ENCODE results near the gene ERVK3-1. TPM values are rescaled to one million over a fixed set of nuclear protein-coding genes. Genes with fewer than 3 reads are reported as not detected.
A peak's percentile ranks its signal among the peaks of the same experiment; 100 is the strongest.

The ERVK3-1 gene
- polyA plus RNA-seq, 2 of the 4 experiments (the other 2 are of a cell fraction) = 109 to 142 TPM

DNA sequence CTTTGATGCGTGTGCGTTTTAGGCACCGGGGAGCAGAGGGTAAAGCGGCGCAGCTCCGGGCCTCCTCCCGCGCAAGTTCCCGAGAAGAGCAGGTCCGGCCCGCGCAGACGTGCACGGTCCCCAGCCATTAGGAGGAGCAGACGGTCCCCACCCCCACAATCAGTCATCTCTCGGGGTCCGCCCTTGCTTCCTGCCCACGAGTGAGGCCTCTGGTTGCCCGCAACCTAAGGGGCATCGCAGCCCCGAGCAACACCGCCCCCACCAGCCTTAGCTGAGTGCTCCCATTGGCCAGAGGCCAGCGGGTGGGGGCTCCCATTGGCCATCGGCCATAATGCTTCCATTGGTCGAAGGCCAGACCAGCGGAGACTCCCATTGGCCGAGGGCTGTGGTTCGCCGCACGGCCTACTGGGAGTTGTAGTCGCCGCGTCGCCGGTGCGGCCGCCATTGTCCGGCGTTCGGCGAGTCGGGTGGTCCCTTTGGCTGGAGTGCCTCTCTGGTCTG, 26.6 kb upstream of the ERVK3-1 start, which contains the start of gene ZNF8 (continued):
- peak; percentile 85 for TF ChIP-seq RFX5 (IDR thresholded peaks at IDR 0.05)
- no peak for TF ChIP-seq NR3C1 (IDR thresholded peaks at IDR 0.05)
- TF ChIP-seq, protein P1, sequence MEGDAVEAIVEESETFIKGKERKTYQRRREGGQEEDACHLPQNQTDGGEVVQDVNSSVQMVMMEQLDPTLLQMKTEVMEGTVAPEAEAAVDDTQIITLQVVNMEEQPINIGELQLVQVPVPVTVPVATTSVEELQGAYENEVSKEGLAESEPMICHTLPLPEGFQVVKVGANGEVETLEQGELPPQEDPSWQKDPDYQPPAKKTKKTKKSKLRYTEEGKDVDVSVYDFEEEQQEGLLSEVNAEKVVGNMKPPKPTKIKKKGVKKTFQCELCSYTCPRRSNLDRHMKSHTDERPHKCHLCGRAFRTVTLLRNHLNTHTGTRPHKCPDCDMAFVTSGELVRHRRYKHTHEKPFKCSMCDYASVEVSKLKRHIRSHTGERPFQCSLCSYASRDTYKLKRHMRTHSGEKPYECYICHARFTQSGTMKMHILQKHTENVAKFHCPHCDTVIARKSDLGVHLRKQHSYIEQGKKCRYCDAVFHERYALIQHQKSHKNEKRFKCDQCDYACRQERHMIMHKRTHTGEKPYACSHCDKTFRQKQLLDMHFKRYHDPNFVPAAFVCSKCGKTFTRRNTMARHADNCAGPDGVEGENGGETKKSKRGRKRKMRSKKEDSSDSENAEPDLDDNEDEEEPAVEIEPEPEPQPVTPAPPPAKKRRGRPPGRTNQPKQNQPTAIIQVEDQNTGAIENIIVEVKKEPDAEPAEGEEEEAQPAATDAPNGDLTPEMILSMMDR (IDR thresholded peaks at IDR 0.05) = no peak
- TF ChIP-seq, protein P2, sequence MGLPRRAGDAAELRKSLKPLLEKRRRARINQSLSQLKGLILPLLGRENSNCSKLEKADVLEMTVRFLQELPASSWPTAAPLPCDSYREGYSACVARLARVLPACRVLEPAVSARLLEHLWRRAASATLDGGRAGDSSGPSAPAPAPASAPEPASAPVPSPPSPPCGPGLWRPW (IDR thresholded peaks at IDR 0.05) = no peak
- TF ChIP-seq, protein P3, sequence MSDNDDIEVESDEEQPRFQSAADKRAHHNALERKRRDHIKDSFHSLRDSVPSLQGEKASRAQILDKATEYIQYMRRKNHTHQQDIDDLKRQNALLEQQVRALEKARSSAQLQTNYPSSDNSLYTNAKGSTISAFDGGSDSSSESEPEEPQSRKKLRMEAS (IDR thresholded peaks at IDR 0.05) = peak; percentile 76
- TF ChIP-seq, protein P4, sequence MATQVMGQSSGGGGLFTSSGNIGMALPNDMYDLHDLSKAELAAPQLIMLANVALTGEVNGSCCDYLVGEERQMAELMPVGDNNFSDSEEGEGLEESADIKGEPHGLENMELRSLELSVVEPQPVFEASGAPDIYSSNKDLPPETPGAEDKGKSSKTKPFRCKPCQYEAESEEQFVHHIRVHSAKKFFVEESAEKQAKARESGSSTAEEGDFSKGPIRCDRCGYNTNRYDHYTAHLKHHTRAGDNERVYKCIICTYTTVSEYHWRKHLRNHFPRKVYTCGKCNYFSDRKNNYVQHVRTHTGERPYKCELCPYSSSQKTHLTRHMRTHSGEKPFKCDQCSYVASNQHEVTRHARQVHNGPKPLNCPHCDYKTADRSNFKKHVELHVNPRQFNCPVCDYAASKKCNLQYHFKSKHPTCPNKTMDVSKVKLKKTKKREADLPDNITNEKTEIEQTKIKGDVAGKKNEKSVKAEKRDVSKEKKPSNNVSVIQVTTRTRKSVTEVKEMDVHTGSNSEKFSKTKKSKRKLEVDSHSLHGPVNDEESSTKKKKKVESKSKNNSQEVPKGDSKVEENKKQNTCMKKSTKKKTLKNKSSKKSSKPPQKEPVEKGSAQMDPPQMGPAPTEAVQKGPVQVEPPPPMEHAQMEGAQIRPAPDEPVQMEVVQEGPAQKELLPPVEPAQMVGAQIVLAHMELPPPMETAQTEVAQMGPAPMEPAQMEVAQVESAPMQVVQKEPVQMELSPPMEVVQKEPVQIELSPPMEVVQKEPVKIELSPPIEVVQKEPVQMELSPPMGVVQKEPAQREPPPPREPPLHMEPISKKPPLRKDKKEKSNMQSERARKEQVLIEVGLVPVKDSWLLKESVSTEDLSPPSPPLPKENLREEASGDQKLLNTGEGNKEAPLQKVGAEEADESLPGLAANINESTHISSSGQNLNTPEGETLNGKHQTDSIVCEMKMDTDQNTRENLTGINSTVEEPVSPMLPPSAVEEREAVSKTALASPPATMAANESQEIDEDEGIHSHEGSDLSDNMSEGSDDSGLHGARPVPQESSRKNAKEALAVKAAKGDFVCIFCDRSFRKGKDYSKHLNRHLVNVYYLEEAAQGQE (IDR thresholded peaks at IDR 0.05) = peak; percentile 41
- TF ChIP-seq FOSL2 (IDR thresholded peaks at IDR 0.05) = no peak
- 0 out of 2 replicates have a peak, but pooled peaks have one; percentile 41 for TF ChIP-seq FOSL2 (CRISPR knock-in tag; IDR thresholded peaks at IDR 0.05)

DNA sequence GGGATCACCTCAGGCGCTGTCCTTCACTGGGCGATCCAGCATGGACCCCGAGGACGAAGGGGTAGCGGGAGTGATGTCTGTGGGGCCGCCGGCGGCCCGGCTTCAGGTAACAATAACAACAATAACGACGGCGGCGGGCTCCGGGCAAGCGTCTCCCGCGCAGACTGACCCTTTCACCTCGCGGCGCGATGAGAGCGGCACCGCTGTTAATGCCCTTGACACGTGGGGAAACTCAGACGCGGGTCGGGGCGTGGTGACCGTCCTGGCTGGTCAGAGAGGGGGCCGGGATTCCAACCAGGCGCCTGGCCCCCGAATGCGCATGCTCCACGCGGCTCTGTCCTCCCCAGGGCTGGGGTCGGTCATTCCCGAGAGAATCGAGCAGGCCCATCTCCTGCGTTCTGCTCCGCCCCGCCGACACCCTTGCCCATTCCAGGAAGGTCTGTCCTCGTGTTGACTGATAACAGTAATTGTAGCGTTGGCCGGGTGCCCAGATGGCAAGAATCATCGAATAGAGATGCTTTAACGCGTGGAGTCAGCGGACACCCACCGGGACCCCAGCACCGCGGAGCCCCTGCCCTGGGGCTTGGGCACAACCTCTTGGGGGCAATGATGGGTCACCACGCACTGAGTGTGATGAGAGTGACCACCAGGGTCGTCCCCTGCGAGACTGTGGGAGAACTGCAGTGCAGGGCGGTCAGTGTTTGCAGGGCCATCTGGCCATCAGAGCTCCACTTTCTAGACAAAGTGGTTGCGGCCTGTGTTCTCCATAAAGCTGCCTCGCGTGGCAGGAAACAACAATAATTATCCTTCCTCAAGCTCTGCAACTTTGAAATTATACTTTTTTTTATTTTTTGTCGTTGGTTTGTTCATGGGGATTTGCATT, 25.9 kb upstream of the ERVK3-1 start:
- H3K27ac ChIP-seq = peak overlapping the region; percentile 89 to 92
- WGBS (ENCODE audit: missing lambda C conversion rate) = 16% methylated on average over 37 of the region's 60 CpGs
- ChIA-PET POLR2A (interaction anchor here (1.0 to 2.0 kb wide), 6 partner anchors 9 to 102 kb away, joined by 3 to 15 read pairs (median 5); partner anchors contain the start of genes ZNF274, ZNF497, ZNF544 and ZSCAN22), CTCF (interaction anchor here (0.6 to 1.2 kb wide), 2 partner anchors 15 to 19 kb away, joined by 3 to 4 read pairs; no protein-coding TSS in a partner anchor)
- peak overlapping the region; percentile 85 for H3K4me3 ChIP-seq
- peak; percentile 71 to 76 for DNase-seq (ENCODE audit: low read depth in 1 of 2, low spot score in 1 of 2)
- no peak for FAIRE-seq
- peak; percentile 72 to 78 for ATAC-seq
- H3K4me2 ChIP-seq = peak overlapping the region; percentile 91
- H3K4me1 ChIP-seq = no peaks in the 10 kb centered on the region
- peak; percentile 9 to 15; a peak in 2 of 5 replicates for TF ChIP-seq JUN (IDR thresholded peaks at IDR 0.05)
- no peak for TF ChIP-seq HEYL (CRISPR knock-in tag; IDR thresholded peaks at IDR 0.05)
- TF ChIP-seq, protein P3 (IDR thresholded peaks at IDR 0.05) = peak; percentile 51
- TF ChIP-seq CEBPB (IDR thresholded peaks at IDR 0.05) = no peak
- TF ChIP-seq POLR2A (IDR thresholded peaks at IDR 0.05; ENCODE audit: low read length) = peak; percentile 34; the same call in 1 of the 2 replicates
- TF ChIP-seq, protein P5, sequence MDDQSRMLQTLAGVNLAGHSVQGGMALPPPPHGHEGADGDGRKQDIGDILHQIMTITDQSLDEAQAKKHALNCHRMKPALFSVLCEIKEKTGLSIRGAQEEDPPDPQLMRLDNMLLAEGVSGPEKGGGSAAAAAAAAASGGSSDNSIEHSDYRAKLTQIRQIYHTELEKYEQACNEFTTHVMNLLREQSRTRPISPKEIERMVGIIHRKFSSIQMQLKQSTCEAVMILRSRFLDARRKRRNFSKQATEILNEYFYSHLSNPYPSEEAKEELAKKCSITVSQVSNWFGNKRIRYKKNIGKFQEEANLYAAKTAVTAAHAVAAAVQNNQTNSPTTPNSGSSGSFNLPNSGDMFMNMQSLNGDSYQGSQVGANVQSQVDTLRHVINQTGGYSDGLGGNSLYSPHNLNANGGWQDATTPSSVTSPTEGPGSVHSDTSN (IDR thresholded peaks at IDR 0.05) = no peak
- TF ChIP-seq, protein P6, sequence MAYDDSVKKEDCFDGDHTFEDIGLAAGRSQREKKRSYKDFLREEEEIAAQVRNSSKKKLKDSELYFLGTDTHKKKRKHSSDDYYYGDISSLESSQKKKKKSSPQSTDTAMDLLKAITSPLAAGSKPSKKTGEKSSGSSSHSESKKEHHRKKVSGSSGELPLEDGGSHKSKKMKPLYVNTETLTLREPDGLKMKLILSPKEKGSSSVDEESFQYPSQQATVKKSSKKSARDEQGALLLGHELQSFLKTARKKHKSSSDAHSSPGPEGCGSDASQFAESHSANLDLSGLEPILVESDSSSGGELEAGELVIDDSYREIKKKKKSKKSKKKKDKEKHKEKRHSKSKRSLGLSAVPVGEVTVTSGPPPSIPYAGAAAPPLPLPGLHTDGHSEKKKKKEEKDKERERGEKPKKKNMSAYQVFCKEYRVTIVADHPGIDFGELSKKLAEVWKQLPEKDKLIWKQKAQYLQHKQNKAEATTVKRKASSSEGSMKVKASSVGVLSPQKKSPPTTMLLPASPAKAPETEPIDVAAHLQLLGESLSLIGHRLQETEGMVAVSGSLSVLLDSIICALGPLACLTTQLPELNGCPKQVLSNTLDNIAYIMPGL (CRISPR knock-in tag; IDR thresholded peaks at IDR 0.05; ENCODE audit: borderline replicate concordance) = 0 out of 2 replicates have a peak, but pooled peaks have one; percentile 50
- TF ChIP-seq, protein P7, sequence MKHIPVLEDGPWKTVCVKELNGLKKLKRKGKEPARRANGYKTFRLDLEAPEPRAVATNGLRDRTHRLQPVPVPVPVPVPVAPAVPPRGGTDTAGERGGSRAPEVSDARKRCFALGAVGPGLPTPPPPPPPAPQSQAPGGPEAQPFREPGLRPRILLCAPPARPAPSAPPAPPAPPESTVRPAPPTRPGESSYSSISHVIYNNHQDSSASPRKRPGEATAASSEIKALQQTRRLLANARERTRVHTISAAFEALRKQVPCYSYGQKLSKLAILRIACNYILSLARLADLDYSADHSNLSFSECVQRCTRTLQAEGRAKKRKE (CRISPR knock-in tag; IDR thresholded peaks at IDR 0.05; ENCODE audit: low read depth) = no peak
- peak; percentile 59; the same call in 1 of the 2 replicates for TF ChIP-seq TP53 (CRISPR knock-in tag; IDR thresholded peaks at IDR 0.05)
- TF ChIP-seq, protein P1 (IDR thresholded peaks at IDR 0.05) = no peak
- peak; percentile 79; the same call in 1 of the 2 replicates for TF ChIP-seq PHF8 (IDR thresholded peaks at IDR 0.05; ENCODE audit: borderline replicate concordance, low read depth)
- TF ChIP-seq, protein P8, sequence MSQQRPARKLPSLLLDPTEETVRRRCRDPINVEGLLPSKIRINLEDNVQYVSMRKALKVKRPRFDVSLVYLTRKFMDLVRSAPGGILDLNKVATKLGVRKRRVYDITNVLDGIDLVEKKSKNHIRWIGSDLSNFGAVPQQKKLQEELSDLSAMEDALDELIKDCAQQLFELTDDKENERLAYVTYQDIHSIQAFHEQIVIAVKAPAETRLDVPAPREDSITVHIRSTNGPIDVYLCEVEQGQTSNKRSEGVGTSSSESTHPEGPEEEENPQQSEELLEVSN (IDR thresholded peaks at IDR 0.05; ENCODE audit: borderline replicate concordance, low read depth) = peak; percentile 84
- TF ChIP-seq RFX5 (IDR thresholded peaks at IDR 0.05) = no peak
- TF ChIP-seq HOXB5 (CRISPR knock-in tag; IDR thresholded peaks at IDR 0.05) = 0 out of 2 replicates have a peak, but pooled peaks have one; percentile 18
- TF ChIP-seq TFCP2L1 (CRISPR knock-in tag; IDR thresholded peaks at IDR 0.05) = 0 out of 2 replicates have a peak, but pooled peaks have one; percentile 16
- peaks cover 85% of the 10 kb centered on the region for H3K9me3 ChIP-seq
